Stimulated activated CD4-positive, alpha-beta T cell treated with anti-CD3 and anti-CD28 coated beads, Interleukin-15, amount 100 ng/mL, for 24 hours (primary cell): ENCODE results near the gene TMOD3.
"Not testable (repeated sequence)": the region's sequence is repeated elsewhere in the genome, so short reads cannot be mapped to it uniquely, and the experiment has no call there.

Experiments
- DNase-seq: peaks from one replicate; pipeline ENCODE4 v3.0.0-alpha.2; 2020

TMOD3 gene

GRCh38 chr15:51865317-51865716 lies 35.9 kb downstream of the TMOD3 start:
- no peak for DNase-seq

GRCh38 chr15:51866161-51866560 lies 36.7 kb downstream of the TMOD3 start:
- DNase-seq = no peak

- DNase-seq = no peak
Measured at GRCh38 chr15:51866751-51867150, 37.3 kb downstream of the TMOD3 start.

GRCh38 chr15:51869060-51869421 lies 39.6 kb downstream of the TMOD3 start:
- DNase-seq = no peak

- DNase-seq = no peak
Measured at GRCh38 chr15:51870774-51871173, 41.3 kb downstream of the TMOD3 start.

GRCh38 chr15:51874751-51875644 lies 45.5 kb downstream of the TMOD3 start:
- DNase-seq = no peak

GRCh38 chr15:51876169-51876568 lies 46.7 kb downstream of the TMOD3 start:
- no peak for DNase-seq

- DNase-seq = no peak
Measured at GRCh38 chr15:51878446-51879386, 49.3 kb downstream of the TMOD3 start.

GRCh38 chr15:51879555-51879954 lies 50.1 kb downstream of the TMOD3 start:
- DNase-seq = no peak

GRCh38 chr15:51883271-51883837 lies 53.9 kb downstream of the TMOD3 start:
- no peak for DNase-seq

- no peak for DNase-seq
Measured at GRCh38 chr15:51884041-51884440, 54.6 kb downstream of the TMOD3 start.

GRCh38 chr15:51884517-51885236 lies 55.2 kb downstream of the TMOD3 start:
- no peak for DNase-seq

- not testable (repeated sequence) for DNase-seq
Measured at GRCh38 chr15:51885758-51886157, 56.3 kb downstream of the TMOD3 start.

- DNase-seq = no peak
Measured at GRCh38 chr15:51887887-51888592, 58.6 kb downstream of the TMOD3 start.

GRCh38 chr15:51888593-51889195 lies 59.2 kb downstream of the TMOD3 start:
- no peak for DNase-seq

- DNase-seq = no peak
Measured at GRCh38 chr15:51889486-51889885, 60.0 kb downstream of the TMOD3 start.

- no peak for DNase-seq
Measured at GRCh38 chr15:51904421-51904820, 75.0 kb downstream of the TMOD3 start.

GRCh38 chr15:51904931-51905330 lies 75.5 kb downstream of the TMOD3 start:
- no peak for DNase-seq

GRCh38 chr15:51907136-51907862 lies 77.8 kb downstream of the TMOD3 start:
- DNase-seq = no peak

GRCh38 chr15:51908316-51908715 lies 78.9 kb downstream of the TMOD3 start:
- DNase-seq = no peak

GRCh38 chr15:51909584-51909983 lies 80.1 kb downstream of the TMOD3 start:
- no peak for DNase-seq
